ENCODE data around the gene BTBD19.
"Not testable (repeated sequence)": the region's sequence is repeated elsewhere in the genome, so short reads cannot be mapped to it uniquely, and the experiment has no call there.

The BTBD19 gene

GRCh38 chr1:44828003-44828651 lies 19.8 kb downstream of the BTBD19 start:
- Histone ChIP-seq H3K27me3 (ENCODE audit: control insufficient read depth, insufficient read depth, low read length) (no peaks in the 10 kb centered on the region), H3K4me1 (ENCODE audit: control insufficient read depth, insufficient read depth, low read length) (peaks cover 18% of the 10 kb centered on the region), H3K9me3 (ENCODE audit: control insufficient read depth, insufficient read depth, low read length) (no peaks in the 10 kb centered on the region), H3K9ac (ENCODE audit: low read depth, low read length) (no peak overlapping the region), H3K4me3 (ENCODE audit: low read depth, low read length) (no peak overlapping the region), H3K36me3 (ENCODE audit: control insufficient read depth, insufficient read depth, low read length) (no peaks in the 10 kb centered on the region)

- Histone ChIP-seq H3K9me3 (ENCODE audit: control insufficient read depth, insufficient read depth, low read length) (no peaks in the 10 kb centered on the region), H3K27me3 (ENCODE audit: control insufficient read depth, insufficient read depth, low read length) (no peaks in the 10 kb centered on the region), H3K9ac (ENCODE audit: low read depth, low read length) (no peak overlapping the region), H3K36me3 (ENCODE audit: control insufficient read depth, insufficient read depth, low read length) (no peaks in the 10 kb centered on the region), H3K4me1 (ENCODE audit: control insufficient read depth, insufficient read depth, low read length) (peaks cover 18% of the 10 kb centered on the region), H3K4me3 (ENCODE audit: low read depth, low read length) (no peak overlapping the region)
Measured at GRCh38 chr1:44828841-44829440, 20.6 kb downstream of the BTBD19 start.

- Histone ChIP-seq H3K9me3 (ENCODE audit: control insufficient read depth, insufficient read depth, low read length) (no peaks in the 10 kb centered on the region), H3K4me1 (ENCODE audit: control insufficient read depth, insufficient read depth, low read length) (peaks cover 18% of the 10 kb centered on the region), H3K27me3 (ENCODE audit: control insufficient read depth, insufficient read depth, low read length) (no peaks in the 10 kb centered on the region), H3K4me3 (ENCODE audit: low read depth, low read length) (no peak overlapping the region), H3K36me3 (ENCODE audit: control insufficient read depth, insufficient read depth, low read length) (no peaks in the 10 kb centered on the region), H3K9ac (ENCODE audit: low read depth, low read length) (no peak overlapping the region)
Measured at GRCh38 chr1:44829506-44830384, 21.4 kb downstream of the BTBD19 start.

- H3K36me3 ChIP-seq (ENCODE audit: control insufficient read depth, insufficient read depth, low read length): no peaks in the 10 kb centered on the region
- no peak overlapping the region for H3K4me3 ChIP-seq (ENCODE audit: low read depth, low read length)
- peaks cover 18% of the 10 kb centered on the region for H3K4me1 ChIP-seq (ENCODE audit: control insufficient read depth, insufficient read depth, low read length)
- H3K27me3 ChIP-seq (ENCODE audit: control insufficient read depth, insufficient read depth, low read length): no peaks in the 10 kb centered on the region
- H3K9ac ChIP-seq (ENCODE audit: low read depth, low read length): no peak overlapping the region
- H3K9me3 ChIP-seq (ENCODE audit: control insufficient read depth, insufficient read depth, low read length): no peaks in the 10 kb centered on the region
Measured at GRCh38 chr1:44830900-44831304, 22.6 kb downstream of the BTBD19 start.

GRCh38 chr1:44831516-44831915 lies 23.2 kb downstream of the BTBD19 start:
- Histone ChIP-seq H3K36me3 (ENCODE audit: control insufficient read depth, insufficient read depth, low read length) (no peaks in the 10 kb centered on the region), H3K9ac (ENCODE audit: low read depth, low read length) (no peak overlapping the region), H3K9me3 (ENCODE audit: control insufficient read depth, insufficient read depth, low read length) (no peaks in the 10 kb centered on the region), H3K4me1 (ENCODE audit: control insufficient read depth, insufficient read depth, low read length) (peaks cover 18% of the 10 kb centered on the region), H3K27me3 (ENCODE audit: control insufficient read depth, insufficient read depth, low read length) (no peaks in the 10 kb centered on the region), H3K4me3 (ENCODE audit: low read depth, low read length) (no peak overlapping the region)

GRCh38 chr1:44832056-44832705 lies 23.9 kb downstream of the BTBD19 start:
- no peaks in the 10 kb centered on the region for H3K9me3 ChIP-seq (ENCODE audit: control insufficient read depth, insufficient read depth, low read length)
- H3K4me3 ChIP-seq (ENCODE audit: low read depth, low read length): no peak overlapping the region
- peak overlapping the region; percentile 60 for H3K9ac ChIP-seq (ENCODE audit: low read depth, low read length)
- H3K36me3 ChIP-seq (ENCODE audit: control insufficient read depth, insufficient read depth, low read length): no peaks in the 10 kb centered on the region
- H3K27me3 ChIP-seq (ENCODE audit: control insufficient read depth, insufficient read depth, low read length): no peaks in the 10 kb centered on the region
- peaks cover 16% of the 10 kb centered on the region for H3K4me1 ChIP-seq (ENCODE audit: control insufficient read depth, insufficient read depth, low read length)

- Histone ChIP-seq H3K9me3 (ENCODE audit: control insufficient read depth, insufficient read depth, low read length) (no peaks in the 10 kb centered on the region), H3K27me3 (ENCODE audit: control insufficient read depth, insufficient read depth, low read length) (no peaks in the 10 kb centered on the region), H3K9ac (ENCODE audit: low read depth, low read length) (no peak overlapping the region), H3K4me3 (ENCODE audit: low read depth, low read length) (no peak overlapping the region), H3K36me3 (ENCODE audit: control insufficient read depth, insufficient read depth, low read length) (no peaks in the 10 kb centered on the region), H3K4me1 (ENCODE audit: control insufficient read depth, insufficient read depth, low read length) (peaks cover 16% of the 10 kb centered on the region)
Measured at GRCh38 chr1:44834328-44834727, 26.0 kb downstream of the BTBD19 start.

- Histone ChIP-seq H3K36me3 (ENCODE audit: control insufficient read depth, insufficient read depth, low read length) (no peaks in the 10 kb centered on the region), H3K9ac (ENCODE audit: low read depth, low read length) (no peak overlapping the region), H3K9me3 (ENCODE audit: control insufficient read depth, insufficient read depth, low read length) (no peaks in the 10 kb centered on the region), H3K4me3 (ENCODE audit: low read depth, low read length) (no peak overlapping the region), H3K4me1 (ENCODE audit: control insufficient read depth, insufficient read depth, low read length) (peaks cover 15% of the 10 kb centered on the region), H3K27me3 (ENCODE audit: control insufficient read depth, insufficient read depth, low read length) (no peaks in the 10 kb centered on the region)
Measured at GRCh38 chr1:44835738-44836675, 27.7 kb downstream of the BTBD19 start.

GRCh38 chr1:44838294-44838693 lies 30.0 kb downstream of the BTBD19 start:
- not testable (repeated sequence) for H3K36me3 ChIP-seq (ENCODE audit: control insufficient read depth, insufficient read depth, low read length); H3K4me3 ChIP-seq (ENCODE audit: low read depth, low read length); H3K4me1 ChIP-seq (ENCODE audit: control insufficient read depth, insufficient read depth, low read length); H3K27me3 ChIP-seq (ENCODE audit: control insufficient read depth, insufficient read depth, low read length); H3K9ac ChIP-seq (ENCODE audit: low read depth, low read length); H3K9me3 ChIP-seq (ENCODE audit: control insufficient read depth, insufficient read depth, low read length)

- Histone ChIP-seq H3K36me3 (ENCODE audit: control insufficient read depth, insufficient read depth, low read length) (no peaks in the 10 kb centered on the region), H3K27me3 (ENCODE audit: control insufficient read depth, insufficient read depth, low read length) (peaks cover 9% of the 10 kb centered on the region), H3K4me1 (ENCODE audit: control insufficient read depth, insufficient read depth, low read length) (no peaks in the 10 kb centered on the region), H3K4me3 (ENCODE audit: low read depth, low read length) (no peak overlapping the region), H3K9me3 (ENCODE audit: control insufficient read depth, insufficient read depth, low read length) (no peaks in the 10 kb centered on the region), H3K9ac (ENCODE audit: low read depth, low read length) (no peak overlapping the region)
Measured at GRCh38 chr1:44839576-44839975, 31.3 kb downstream of the BTBD19 start.

GRCh38 chr1:44842486-44842861 lies 34.2 kb downstream of the BTBD19 start:
- no peaks in the 10 kb centered on the region for H3K9me3 ChIP-seq (ENCODE audit: control insufficient read depth, insufficient read depth, low read length)
- peak overlapping the region; percentile 61 for H3K4me3 ChIP-seq (ENCODE audit: low read depth, low read length)
- no peak overlapping the region for H3K9ac ChIP-seq (ENCODE audit: low read depth, low read length)
- no peaks in the 10 kb centered on the region for H3K4me1 ChIP-seq (ENCODE audit: control insufficient read depth, insufficient read depth, low read length)
- H3K36me3 ChIP-seq (ENCODE audit: control insufficient read depth, insufficient read depth, low read length): no peaks in the 10 kb centered on the region
- peaks cover 9% of the 10 kb centered on the region for H3K27me3 ChIP-seq (ENCODE audit: control insufficient read depth, insufficient read depth, low read length)

Data from iPS-15b (cell line).